Measurements from ENCODE around the gene COA7.
A peak's percentile ranks its signal among the peaks of the same experiment; 100 is the strongest.
"Not testable (repeated sequence)": the region's sequence is repeated elsewhere in the genome, so short reads cannot be mapped to it uniquely, and the experiment has no call there.

Gene COA7

GRCh38 chr1:52697795-52698674, at the start of gene COA7:
COA7 (minus strand) TSS chr1:52698347; CDS start chr1:52698326, 21 bp downstream.
- Mint-ChIP-seq H3K27ac (peak within 1 kb of the TSS; percentile 96), H3K27me3 (no peaks in the 10 kb centered on the region), H3K9me3 (no peaks in the 10 kb centered on the region), H3K36me3 (ENCODE audit: low read depth) (peaks cover 35% of the 10 kb centered on the region), H3K4me1 (ENCODE audit: low read depth) (peaks cover 35% of the 10 kb centered on the region), H3K4me3 (peak within 1 kb of the TSS; percentile 94)
- peak; percentile 82 for DNase-seq

GRCh38 chr1:52747450-52747849, 49.3 kb upstream of the COA7 start:
- Mint-ChIP-seq H3K9me3 (no peaks in the 10 kb centered on the region), H3K27ac (no peak overlapping the region), H3K4me3 (no peak overlapping the region), H3K4me1 (ENCODE audit: low read depth) (peaks cover 21% of the 10 kb centered on the region), H3K27me3 (no peaks in the 10 kb centered on the region), H3K36me3 (ENCODE audit: low read depth) (no peaks in the 10 kb centered on the region)
- no peak for DNase-seq

GRCh38 chr1:52746189-52746588, 48.0 kb upstream of the COA7 start:
- Mint-ChIP-seq H3K27ac (no peak overlapping the region), H3K36me3 (ENCODE audit: low read depth) (peaks cover 8% of the 10 kb centered on the region), H3K27me3 (no peaks in the 10 kb centered on the region), H3K4me1 (ENCODE audit: low read depth) (peaks cover 26% of the 10 kb centered on the region), H3K4me3 (no peak overlapping the region), H3K9me3 (no peaks in the 10 kb centered on the region)
- no peak for DNase-seq

- no peak overlapping the region for H3K4me3 Mint-ChIP-seq
- no peaks in the 10 kb centered on the region for H3K9me3 Mint-ChIP-seq
- H3K36me3 Mint-ChIP-seq (ENCODE audit: low read depth) = peaks cover 8% of the 10 kb centered on the region
- no peak for DNase-seq
- H3K27ac Mint-ChIP-seq = no peak overlapping the region
- H3K4me1 Mint-ChIP-seq (ENCODE audit: low read depth) = peaks cover 24% of the 10 kb centered on the region
- H3K27me3 Mint-ChIP-seq = no peaks in the 10 kb centered on the region
Observed at GRCh38 chr1:52741259-52741658, 43.1 kb upstream of the COA7 start.

GRCh38 chr1:52739699-52740467, 41.7 kb upstream of the COA7 start:
- Mint-ChIP-seq H3K9me3 (no peaks in the 10 kb centered on the region), H3K27ac (no peak overlapping the region), H3K4me1 (ENCODE audit: low read depth) (peaks cover 22% of the 10 kb centered on the region), H3K4me3 (no peak overlapping the region), H3K27me3 (no peaks in the 10 kb centered on the region), H3K36me3 (ENCODE audit: low read depth) (peaks cover 8% of the 10 kb centered on the region)
- DNase-seq = no peak

- Mint-ChIP-seq H3K27ac (no peak overlapping the region), H3K4me1 (ENCODE audit: low read depth) (peaks cover 21% of the 10 kb centered on the region), H3K4me3 (no peak overlapping the region), H3K36me3 (ENCODE audit: low read depth) (peaks cover 8% of the 10 kb centered on the region), H3K27me3 (no peaks in the 10 kb centered on the region), H3K9me3 (no peaks in the 10 kb centered on the region)
- DNase-seq = no peak
Observed at GRCh38 chr1:52738893-52739292, 40.7 kb upstream of the COA7 start.

GRCh38 chr1:52738148-52738547, 40.0 kb upstream of the COA7 start:
- Mint-ChIP-seq H3K27ac (no peak overlapping the region), H3K9me3 (no peaks in the 10 kb centered on the region), H3K36me3 (ENCODE audit: low read depth) (peaks cover 8% of the 10 kb centered on the region), H3K4me3 (no peak overlapping the region), H3K27me3 (no peaks in the 10 kb centered on the region), H3K4me1 (ENCODE audit: low read depth) (peaks cover 21% of the 10 kb centered on the region)
- no peak for DNase-seq

- not testable (repeated sequence) for H3K27ac Mint-ChIP-seq, H3K27me3 Mint-ChIP-seq
Observed at GRCh38 chr1:52735371-52735770, 37.2 kb upstream of the COA7 start.

GRCh38 chr1:52733368-52733767, 35.2 kb upstream of the COA7 start:
- Mint-ChIP-seq H3K9me3 (no peaks in the 10 kb centered on the region), H3K27ac (no peak overlapping the region), H3K27me3 (no peaks in the 10 kb centered on the region), H3K4me1 (ENCODE audit: low read depth) (peaks cover 14% of the 10 kb centered on the region), H3K36me3 (ENCODE audit: low read depth) (peaks cover 6% of the 10 kb centered on the region), H3K4me3 (no peak overlapping the region)
- DNase-seq = no peak

More at GRCh38 chr1:52735371-52735770, 37.2 kb upstream of the COA7 start:
- H3K36me3 Mint-ChIP-seq (ENCODE audit: low read depth); H3K9me3 Mint-ChIP-seq; DNase-seq; H3K4me3 Mint-ChIP-seq: not testable (repeated sequence)
- H3K4me1 Mint-ChIP-seq (ENCODE audit: low read depth) = peaks cover 16% of the 10 kb centered on the region

GRCh38 chr1:52727956-52728656, 30.0 kb upstream of the COA7 start:
- no peak for DNase-seq
- H3K27me3 Mint-ChIP-seq = no peaks in the 10 kb centered on the region
- peak overlapping the region; percentile 32 for H3K4me3 Mint-ChIP-seq
- H3K27ac Mint-ChIP-seq = no peak overlapping the region
- H3K36me3 Mint-ChIP-seq (ENCODE audit: low read depth) = peaks cover 6% of the 10 kb centered on the region
- H3K9me3 Mint-ChIP-seq = no peaks in the 10 kb centered on the region
- H3K4me1 Mint-ChIP-seq (ENCODE audit: low read depth) = peaks cover 34% of the 10 kb centered on the region

- peak; percentile 31 for DNase-seq
- Mint-ChIP-seq H3K4me3 (peak overlapping the region; percentile 80), H3K4me1 (ENCODE audit: low read depth) (peaks cover 34% of the 10 kb centered on the region), H3K9me3 (no peaks in the 10 kb centered on the region), H3K27me3 (no peaks in the 10 kb centered on the region), H3K27ac (peak overlapping the region; percentile 87), H3K36me3 (ENCODE audit: low read depth) (peaks cover 6% of the 10 kb centered on the region)
Observed at GRCh38 chr1:52727114-52727586, 29.0 kb upstream of the COA7 start.

- no peaks in the 10 kb centered on the region for H3K9me3 Mint-ChIP-seq
- H3K4me3 Mint-ChIP-seq = peak within 1 kb of the TSS; percentile 80
- peaks cover 34% of the 10 kb centered on the region for H3K4me1 Mint-ChIP-seq (ENCODE audit: low read depth)
- no peaks in the 10 kb centered on the region for H3K27me3 Mint-ChIP-seq
- peak within 1 kb of the TSS; percentile 87 for H3K27ac Mint-ChIP-seq
- peak; percentile 95 for DNase-seq
- peaks cover 3% of the 10 kb centered on the region for H3K36me3 Mint-ChIP-seq (ENCODE audit: low read depth)
Observed at GRCh38 chr1:52726265-52727113, 28.3 kb upstream of the COA7 start, which contains the start of gene ZYG11B. ZYG11B (plus strand) TSS chr1:52726453; CDS start chr1:52726654, 201 bp downstream.

- Mint-ChIP-seq H3K36me3 (ENCODE audit: low read depth) (no peaks in the 10 kb centered on the region), H3K4me1 (ENCODE audit: low read depth) (peaks cover 33% of the 10 kb centered on the region), H3K9me3 (no peaks in the 10 kb centered on the region), H3K27ac (peak overlapping the region; percentile 61), H3K27me3 (no peaks in the 10 kb centered on the region), H3K4me3 (peak overlapping the region; percentile 70)
- DNase-seq = no peak
Observed at GRCh38 chr1:52725903-52726264, 27.7 kb upstream of the COA7 start.

Measured in activated T-cell treated with anti-CD3 and anti-CD28 coated beads, Interleukin-2, amount 50 U/mL, for 24 hours (primary cell).